Putamen (tissue), 1 donor: ENCODE results near the gene FDXR.
"Not testable (repeated sequence)": the region's sequence is repeated elsewhere in the genome, so short reads cannot be mapped to it uniquely, and the experiment has no call there.

Experiments used
- DNase-seq: peaks from one replicate; pipeline ENCODE4 v3.0.0-alpha.2; 2016; ENCODE audit warnings: low spot score

FDXR gene, protein sequence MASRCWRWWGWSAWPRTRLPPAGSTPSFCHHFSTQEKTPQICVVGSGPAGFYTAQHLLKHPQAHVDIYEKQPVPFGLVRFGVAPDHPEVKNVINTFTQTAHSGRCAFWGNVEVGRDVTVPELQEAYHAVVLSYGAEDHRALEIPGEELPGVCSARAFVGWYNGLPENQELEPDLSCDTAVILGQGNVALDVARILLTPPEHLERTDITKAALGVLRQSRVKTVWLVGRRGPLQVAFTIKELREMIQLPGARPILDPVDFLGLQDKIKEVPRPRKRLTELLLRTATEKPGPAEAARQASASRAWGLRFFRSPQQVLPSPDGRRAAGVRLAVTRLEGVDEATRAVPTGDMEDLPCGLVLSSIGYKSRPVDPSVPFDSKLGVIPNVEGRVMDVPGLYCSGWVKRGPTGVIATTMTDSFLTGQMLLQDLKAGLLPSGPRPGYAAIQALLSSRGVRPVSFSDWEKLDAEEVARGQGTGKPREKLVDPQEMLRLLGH

DNA sequence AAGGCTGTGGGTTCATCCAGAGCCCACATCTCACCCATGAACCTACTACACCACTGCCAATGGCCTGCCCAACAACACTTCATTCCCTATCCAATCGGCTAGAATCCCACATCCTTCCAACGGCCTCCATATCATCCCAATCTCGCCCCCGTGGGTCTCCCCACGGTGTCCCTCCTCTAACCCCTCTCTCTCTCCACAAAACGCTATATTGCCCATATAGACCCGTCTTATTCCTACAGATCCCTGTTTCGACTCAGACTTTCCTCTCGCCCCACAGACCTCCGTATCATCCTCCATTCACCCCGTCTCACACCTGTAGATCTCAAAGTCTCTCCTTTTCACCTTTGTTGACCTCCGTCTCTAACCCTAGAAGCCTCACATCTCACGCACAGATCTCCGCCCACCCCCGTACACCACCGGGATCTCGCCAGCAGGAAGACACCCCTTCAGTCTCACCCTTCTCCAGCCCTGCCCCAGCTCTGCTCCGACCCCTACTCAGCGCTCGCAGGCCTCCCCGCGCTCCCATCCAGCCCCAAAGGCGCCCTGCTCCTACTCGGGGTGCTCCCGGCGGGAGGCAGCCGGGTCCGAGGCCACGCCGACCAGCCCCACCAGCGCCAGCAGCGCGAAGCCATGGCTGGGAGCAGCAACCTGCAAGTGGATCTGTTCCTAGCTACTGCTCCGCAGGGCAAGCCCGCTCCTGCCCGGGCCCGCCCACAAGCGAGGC, at the start of gene FDXR:
Gene FDXR, minus strand, starts transcription at position 682 of the 724 bp plus-strand sequence. Its CDS starts 50 bp downstream, at position 632.
- DNase-seq: no peak

DNA sequence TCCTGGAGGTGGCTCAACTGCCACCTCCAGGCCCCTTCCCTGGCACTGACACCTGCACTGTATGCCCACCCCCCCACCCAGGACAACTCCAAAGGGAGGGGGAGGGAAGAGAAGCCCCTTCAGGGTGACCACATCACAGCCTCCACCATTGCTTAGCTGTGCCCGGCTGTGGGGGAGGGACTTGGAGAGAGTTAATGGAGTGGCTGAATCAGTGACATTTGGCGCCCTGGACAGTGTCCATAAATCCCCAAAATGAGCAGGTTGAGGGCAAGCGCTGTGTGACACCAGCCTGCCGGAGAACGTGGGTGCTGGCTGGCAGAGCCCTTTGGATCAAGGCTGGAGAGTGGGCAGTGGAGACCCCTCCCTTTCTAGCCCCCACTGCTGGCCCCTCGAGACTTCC, 49.4 kb upstream of the FDXR start:
- DNase-seq: no peak

DNA sequence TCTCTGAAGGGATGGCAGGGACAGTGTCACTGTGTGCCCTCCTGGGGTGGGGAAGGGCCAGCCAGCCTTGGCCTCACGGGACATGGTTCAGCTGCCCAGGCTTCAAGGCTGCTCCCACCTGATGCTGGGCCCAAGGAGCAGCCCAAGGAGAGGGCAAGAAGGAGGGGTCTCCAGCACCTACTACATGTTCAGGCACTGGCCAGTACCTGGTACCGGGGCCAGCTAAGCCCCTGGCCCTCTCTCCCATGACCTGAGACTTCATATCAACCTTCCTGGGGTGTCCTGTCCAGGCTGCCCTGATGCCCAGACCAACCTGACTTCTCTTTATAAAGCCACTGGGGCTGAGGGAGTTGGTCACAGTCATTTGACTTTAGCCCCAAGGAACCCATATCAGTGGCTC, 49.0 kb upstream of the FDXR start:
- DNase-seq: no peak

DNA sequence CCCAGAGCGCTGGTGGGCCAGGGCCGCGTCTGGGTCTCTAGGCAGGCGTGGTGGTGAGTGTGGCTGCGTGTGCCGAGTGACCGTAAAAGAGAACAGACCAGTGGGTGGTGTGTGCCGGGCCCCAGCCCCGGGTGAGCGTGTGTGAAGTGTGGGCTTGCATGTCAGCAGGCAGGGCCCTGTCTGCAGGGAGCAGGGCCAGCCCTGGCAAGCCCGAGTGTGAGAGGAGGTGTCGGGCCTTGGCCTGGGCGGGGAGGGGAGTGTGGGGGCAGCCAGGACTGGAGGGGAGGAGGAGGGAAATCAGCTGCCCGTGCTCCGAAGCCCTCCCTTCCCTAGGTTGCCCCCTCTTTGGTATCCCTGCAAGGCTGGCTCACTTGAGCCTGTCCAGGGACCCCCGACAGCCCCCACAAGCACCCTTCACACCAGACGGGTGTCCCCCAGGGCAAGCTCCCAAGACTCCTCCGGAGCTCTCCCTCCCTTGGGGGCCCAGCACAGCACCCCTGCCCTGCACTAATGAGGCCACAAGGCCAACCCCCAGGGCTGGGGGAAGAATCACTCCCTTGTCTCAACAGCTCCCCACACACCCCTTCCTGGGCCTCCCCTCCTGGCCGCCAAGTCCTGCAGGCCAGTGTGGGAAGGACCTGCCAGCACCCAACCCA, 48.4 kb upstream of the FDXR start:
- DNase-seq: no peak

DNA sequence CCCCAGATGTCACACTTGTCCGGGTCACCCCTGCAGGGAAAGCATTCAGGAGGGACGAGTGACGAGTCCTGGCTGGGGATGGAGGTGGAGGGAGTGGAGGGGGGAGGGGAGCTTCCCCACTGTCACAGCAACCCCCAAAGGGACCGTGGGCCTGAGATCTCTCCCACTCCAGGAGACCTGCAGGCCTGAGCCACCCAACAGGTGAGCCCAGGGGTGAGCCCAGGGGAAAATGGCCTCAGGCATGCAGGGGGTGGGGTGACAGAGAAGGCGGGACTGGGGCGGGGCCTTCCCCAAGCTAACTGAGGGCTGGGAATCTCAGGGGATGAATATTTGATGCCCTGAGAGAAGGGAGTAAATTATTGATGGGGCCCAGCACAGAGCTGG, 47.8 kb upstream of the FDXR start:
- no peak for DNase-seq

GRCh38 chr17:74920306-74920620, 47.5 kb upstream of the FDXR start:
- DNase-seq: no peak

- DNase-seq: no peak
These were observed 46.9 kb upstream of the FDXR start for GRCh38 chr17:74919440-74920305.

- no peak for DNase-seq
These were observed 46.1 kb upstream of the FDXR start for GRCh38 chr17:74918906-74919305.

- DNase-seq: no peak
These were observed 44.6 kb upstream of the FDXR start for GRCh38 chr17:74917430-74917829.

GRCh38 chr17:74916851-74917199, 44.0 kb upstream of the FDXR start:
- no peak for DNase-seq

GRCh38 chr17:74916136-74916850, 43.5 kb upstream of the FDXR start:
- no peak for DNase-seq

- DNase-seq: not testable (repeated sequence)
These were observed 38.6 kb upstream of the FDXR start for GRCh38 chr17:74911423-74911822.

DNA sequence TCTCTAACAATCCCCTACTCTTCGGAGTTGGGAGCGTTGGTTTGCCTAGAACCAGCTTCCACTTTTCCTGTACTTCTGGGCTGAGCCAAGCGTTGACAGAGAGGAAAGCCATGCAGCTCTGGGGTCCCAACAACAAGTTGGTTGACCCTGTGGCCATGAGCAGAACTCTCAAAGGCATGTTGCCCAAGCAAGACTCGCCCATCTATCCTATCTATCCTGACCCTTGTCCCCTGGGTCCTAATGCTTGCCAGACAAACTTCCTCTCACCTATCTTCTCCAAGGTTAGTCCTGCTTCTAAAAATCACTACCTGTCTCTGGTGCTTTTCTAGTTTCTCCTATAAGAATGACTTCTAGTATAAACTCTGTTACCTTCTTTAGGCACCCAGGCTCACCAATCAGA, 36.3 kb upstream of the FDXR start:
- not testable (repeated sequence) for DNase-seq

DNA sequence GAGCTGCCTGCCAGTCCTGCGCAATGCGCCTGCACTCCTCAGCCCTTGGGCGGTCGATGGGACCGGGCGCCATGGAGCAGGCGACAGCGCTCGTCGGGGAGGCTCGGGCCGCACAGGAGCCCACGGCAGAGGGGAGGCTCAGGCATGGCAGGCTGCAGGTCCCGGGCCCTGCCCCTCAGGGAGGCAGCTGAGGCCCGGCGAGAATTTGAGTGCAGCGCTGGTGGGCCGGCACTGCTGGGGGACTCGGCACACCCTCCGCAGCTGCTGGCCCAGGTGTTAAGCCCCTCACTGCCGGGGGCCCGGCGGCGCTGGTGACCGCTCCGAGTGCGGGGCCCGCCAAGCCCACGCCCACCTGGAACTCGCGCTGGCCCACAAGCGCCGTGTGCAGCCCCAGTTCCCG, 34.2 kb upstream of the FDXR start:
- no peak for DNase-seq

DNA sequence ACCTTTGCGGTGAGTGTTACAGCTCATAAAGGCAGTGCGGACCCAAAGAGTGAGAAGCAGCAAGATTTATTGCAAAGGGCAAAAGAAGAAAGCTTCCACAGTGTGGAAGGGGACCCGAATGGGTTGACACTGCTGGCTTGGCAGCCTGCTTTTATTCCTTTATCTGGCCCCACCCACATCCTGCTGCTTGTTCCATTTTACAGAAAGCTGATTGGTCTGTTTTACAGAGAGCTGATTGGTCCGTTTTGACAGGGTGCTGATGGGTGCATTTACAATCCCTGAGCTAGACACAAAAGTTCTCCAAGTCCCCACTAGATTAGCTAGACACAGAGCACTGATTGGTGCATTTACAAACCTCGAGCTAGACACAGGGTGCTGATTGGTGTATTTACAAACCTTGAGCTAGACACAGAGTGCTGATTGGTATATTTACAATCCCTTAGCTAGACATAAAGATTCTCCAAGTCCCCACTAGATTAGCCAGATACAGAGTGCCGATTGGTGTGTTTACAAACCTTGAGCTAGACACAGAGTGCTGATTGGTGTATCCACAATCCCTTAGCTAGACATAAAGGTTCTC, 33.5 kb upstream of the FDXR start:
- not testable (repeated sequence) for DNase-seq

DNA sequence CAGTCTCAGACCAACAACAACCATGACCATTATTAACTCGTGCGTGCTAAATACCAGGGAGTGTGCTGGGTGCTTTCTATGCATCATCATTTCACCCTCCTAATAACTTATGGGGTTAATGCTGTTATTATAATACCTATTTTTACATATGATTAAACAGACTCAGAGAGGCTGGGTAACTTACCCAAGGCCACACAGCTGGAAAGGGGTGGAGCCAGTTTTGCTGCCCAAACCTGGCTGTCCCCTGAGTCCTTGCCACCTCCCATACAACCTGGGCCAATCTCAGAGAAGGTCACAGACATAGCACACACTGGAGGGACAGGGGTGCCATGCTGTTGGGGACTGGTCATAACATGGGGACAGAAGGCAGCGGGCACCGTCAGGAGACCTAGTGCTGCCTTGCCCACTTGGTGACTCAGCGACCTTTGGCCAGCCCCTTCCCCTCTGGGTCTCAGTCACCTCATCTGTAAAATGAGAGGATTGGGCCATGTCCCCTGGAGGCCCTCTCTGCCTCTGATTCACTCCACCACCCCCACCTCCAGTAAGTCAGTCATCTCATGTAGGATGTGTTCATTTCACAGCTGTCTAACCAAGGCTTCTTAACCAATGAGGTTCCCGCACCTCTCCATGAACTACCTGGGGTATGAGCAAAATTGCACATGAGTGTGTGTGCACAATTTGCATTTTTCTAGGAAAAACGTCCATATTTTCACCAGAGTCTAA, 32.1 kb upstream of the FDXR start:
- DNase-seq: no peak

- no peak for DNase-seq
These were observed 30.9 kb upstream of the FDXR start for GRCh38 chr17:74903671-74904070.

DNA sequence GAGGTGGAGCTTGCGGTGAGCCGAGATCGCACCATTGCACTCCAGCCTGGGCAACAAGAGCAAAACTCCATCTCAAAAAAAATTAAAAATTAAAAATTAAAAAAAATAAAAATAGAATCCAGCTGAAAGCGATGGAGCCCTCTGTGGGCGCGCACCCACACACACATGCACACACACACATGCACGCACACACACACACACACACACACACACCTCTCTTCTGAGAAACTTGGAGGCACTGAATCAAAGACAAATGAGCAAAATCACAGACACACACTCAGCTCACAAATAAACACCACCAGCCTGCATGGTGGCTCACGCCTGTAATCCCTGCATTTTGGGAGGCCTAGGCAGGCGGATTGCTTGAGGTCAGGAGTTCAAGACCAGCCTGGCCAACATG, 30.2 kb upstream of the FDXR start:
- DNase-seq: no peak

DNA sequence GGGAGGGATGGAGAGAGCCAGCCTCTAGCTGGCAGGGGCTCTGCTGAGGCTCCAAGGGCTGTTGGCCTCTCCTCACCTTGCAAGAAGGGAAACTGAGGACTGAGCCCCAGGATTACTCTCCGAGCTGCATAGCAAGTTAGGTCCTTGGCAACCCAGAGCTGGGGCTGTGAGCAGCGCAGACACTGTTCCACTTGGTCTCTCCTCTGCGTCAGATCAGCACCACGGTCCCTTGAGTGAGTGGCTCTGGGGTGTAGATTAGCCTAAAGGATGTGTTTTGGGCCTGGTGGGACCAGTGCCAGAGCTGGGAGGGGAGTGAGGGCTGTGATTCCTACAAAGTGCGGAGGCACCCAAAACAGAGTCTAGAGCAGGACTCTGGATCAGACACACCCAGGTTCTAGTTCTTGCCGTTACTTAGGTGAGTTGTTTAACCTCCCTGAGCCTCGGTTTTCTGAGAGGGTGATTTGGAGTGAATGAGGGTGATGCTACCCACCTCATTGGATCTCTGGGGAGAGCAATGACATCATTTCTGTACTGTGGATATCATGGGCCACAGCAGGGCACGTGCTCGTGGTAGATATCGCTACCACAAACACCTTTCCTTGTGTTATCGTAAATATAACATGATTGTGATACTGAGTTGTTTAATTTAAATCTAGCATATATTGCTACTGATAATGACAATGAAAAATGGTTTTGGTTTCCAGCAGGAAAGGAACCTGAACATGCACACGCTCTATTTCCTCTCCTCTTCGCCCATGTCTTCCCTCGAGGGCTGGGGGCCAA, 28.8 kb upstream of the FDXR start:
- DNase-seq: no peak

GRCh38 chr17:74900208-74900607, 27.4 kb upstream of the FDXR start:
- no peak for DNase-seq
